Measurements from ENCODE around the gene PIP5K1B.

The PIP5K1B gene

GRCh38 chr9:68947015-68947414 is 242.0 kb downstream of the PIP5K1B start:
- TF ChIP-seq USF1 (IDR thresholded peaks at IDR 0.05) (no peak), RAD21 (IDR thresholded peaks at IDR 0.05; ENCODE audit: low read depth) (no peak), NFIC (IDR thresholded peaks at IDR 0.05) (no peak), TAF1 (IDR thresholded peaks at IDR 0.05; ENCODE audit: low read depth) (no peak), REST (IDR thresholded peaks at IDR 0.05; ENCODE audit: low read depth) (no peak), MAX (IDR thresholded peaks at IDR 0.05) (no peak), ZBTB7A (IDR thresholded peaks at IDR 0.05; ENCODE audit: low read depth) (no peak), FOXM1 (IDR thresholded peaks at IDR 0.05; ENCODE audit: borderline replicate concordance, low read depth) (no peak), YY1 (IDR thresholded peaks at IDR 0.05; ENCODE audit: low read depth) (no peak), EGR1 (IDR thresholded peaks at IDR 0.05) (no peak), EP300 (IDR thresholded peaks at IDR 0.05; ENCODE audit: borderline replicate concordance) (no peak), TCF12 (IDR thresholded peaks at IDR 0.05; ENCODE audit: low read depth) (no peak), TEAD4 (IDR thresholded peaks at IDR 0.05) (no peak), CEBPB (IDR thresholded peaks at IDR 0.05) (no peak), CREB1 (IDR thresholded peaks at IDR 0.05; ENCODE audit: low read depth) (no peak)

GRCh38 chr9:68947842-68948569 is 243.0 kb downstream of the PIP5K1B start:
- TF ChIP-seq ZBTB7A (IDR thresholded peaks at IDR 0.05; ENCODE audit: low read depth) (no peak), FOXM1 (IDR thresholded peaks at IDR 0.05; ENCODE audit: borderline replicate concordance, low read depth) (no peak), RAD21 (IDR thresholded peaks at IDR 0.05; ENCODE audit: low read depth) (no peak)

GRCh38 chr9:68949271-68950000 is 244.4 kb downstream of the PIP5K1B start:
- TF ChIP-seq TEAD4 (IDR thresholded peaks at IDR 0.05) (no peak), EGR1 (IDR thresholded peaks at IDR 0.05) (no peak), EP300 (IDR thresholded peaks at IDR 0.05; ENCODE audit: borderline replicate concordance) (no peak), FOXM1 (IDR thresholded peaks at IDR 0.05; ENCODE audit: borderline replicate concordance, low read depth) (no peak), ZBTB7A (IDR thresholded peaks at IDR 0.05; ENCODE audit: low read depth) (no peak), CREB1 (IDR thresholded peaks at IDR 0.05; ENCODE audit: low read depth) (no peak), USF1 (IDR thresholded peaks at IDR 0.05) (no peak), TCF12 (IDR thresholded peaks at IDR 0.05; ENCODE audit: low read depth) (no peak), TAF1 (IDR thresholded peaks at IDR 0.05; ENCODE audit: low read depth) (no peak)

- TF ChIP-seq TEAD4 (IDR thresholded peaks at IDR 0.05) (no peak), TAF1 (IDR thresholded peaks at IDR 0.05; ENCODE audit: low read depth) (no peak), FOXM1 (IDR thresholded peaks at IDR 0.05; ENCODE audit: borderline replicate concordance, low read depth) (no peak), TCF12 (IDR thresholded peaks at IDR 0.05; ENCODE audit: low read depth) (no peak), RAD21 (IDR thresholded peaks at IDR 0.05; ENCODE audit: low read depth) (no peak), USF1 (IDR thresholded peaks at IDR 0.05) (no peak), REST (IDR thresholded peaks at IDR 0.05; ENCODE audit: low read depth) (no peak), EP300 (IDR thresholded peaks at IDR 0.05; ENCODE audit: borderline replicate concordance) (no peak), NFIC (IDR thresholded peaks at IDR 0.05) (no peak), ZBTB7A (IDR thresholded peaks at IDR 0.05; ENCODE audit: low read depth) (no peak), MAX (IDR thresholded peaks at IDR 0.05) (no peak), EGR1 (IDR thresholded peaks at IDR 0.05) (no peak), YY1 (IDR thresholded peaks at IDR 0.05; ENCODE audit: low read depth) (no peak), CREB1 (IDR thresholded peaks at IDR 0.05; ENCODE audit: low read depth) (no peak)
These were observed 245.1 kb downstream of the PIP5K1B start for GRCh38 chr9:68950188-68950587.

- no peak for TF ChIP-seq REST (IDR thresholded peaks at IDR 0.05; ENCODE audit: low read depth)
- no peak for TF ChIP-seq EGR1 (IDR thresholded peaks at IDR 0.05)
- TF ChIP-seq TAF1 (IDR thresholded peaks at IDR 0.05; ENCODE audit: low read depth), result no peak
- no peak for TF ChIP-seq CREB1 (IDR thresholded peaks at IDR 0.05; ENCODE audit: low read depth)
These were observed 245.6 kb downstream of the PIP5K1B start for GRCh38 chr9:68950689-68951088.
